PC-3 (cell line): ENCODE results near the gene TNPO1.

Experiments used
- EZH2 ChIP-seq: fragments of 300-600 bp; sonication (generic); IDR thresholded peaks from one replicate; pipeline ENCODE4 v1.6.1; 2017; ENCODE audit warnings: antibody characterized with exemption, mild to moderate bottlenecking, low read length; ENCODE audit not compliant: unreplicated experiment
- TF ChIP-seq, protein P1 (sequence below): fragments of 300-600 bp; sonication (generic); conservative IDR thresholded peaks from 2 replicates; pipeline ENCODE4 v1.5.1; 2017; ENCODE audit warnings: antibody characterized with exemption, low read depth, mild to moderate bottlenecking, low read length

- TF ChIP-seq, protein P1, sequence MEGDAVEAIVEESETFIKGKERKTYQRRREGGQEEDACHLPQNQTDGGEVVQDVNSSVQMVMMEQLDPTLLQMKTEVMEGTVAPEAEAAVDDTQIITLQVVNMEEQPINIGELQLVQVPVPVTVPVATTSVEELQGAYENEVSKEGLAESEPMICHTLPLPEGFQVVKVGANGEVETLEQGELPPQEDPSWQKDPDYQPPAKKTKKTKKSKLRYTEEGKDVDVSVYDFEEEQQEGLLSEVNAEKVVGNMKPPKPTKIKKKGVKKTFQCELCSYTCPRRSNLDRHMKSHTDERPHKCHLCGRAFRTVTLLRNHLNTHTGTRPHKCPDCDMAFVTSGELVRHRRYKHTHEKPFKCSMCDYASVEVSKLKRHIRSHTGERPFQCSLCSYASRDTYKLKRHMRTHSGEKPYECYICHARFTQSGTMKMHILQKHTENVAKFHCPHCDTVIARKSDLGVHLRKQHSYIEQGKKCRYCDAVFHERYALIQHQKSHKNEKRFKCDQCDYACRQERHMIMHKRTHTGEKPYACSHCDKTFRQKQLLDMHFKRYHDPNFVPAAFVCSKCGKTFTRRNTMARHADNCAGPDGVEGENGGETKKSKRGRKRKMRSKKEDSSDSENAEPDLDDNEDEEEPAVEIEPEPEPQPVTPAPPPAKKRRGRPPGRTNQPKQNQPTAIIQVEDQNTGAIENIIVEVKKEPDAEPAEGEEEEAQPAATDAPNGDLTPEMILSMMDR, result no peak
- no peak for TF ChIP-seq EZH2
These were observed 38.0 kb downstream of the TNPO1 start for GRCh38 chr5:72854419-72854818.
